Measurements from ENCODE around the gene RNF212.
"Not testable (repeated sequence)": the region's sequence is repeated elsewhere in the genome, so short reads cannot be mapped to it uniquely, and the experiment has no call there.

The RNF212 gene

GRCh38 chr4:1113311-1114009, at the start of gene RNF212:
Gene RNF212 (minus strand): TSS chr4:1113564. CDS start chr4:1113464, 100 bp downstream.
- DNase-seq, result peak; percentile 38

GRCh38 chr4:1160351-1160750, 47.0 kb upstream of the RNF212 start:
- no peak for DNase-seq

GRCh38 chr4:1156069-1156468, 42.7 kb upstream of the RNF212 start:
- no peak for DNase-seq

- DNase-seq, result no peak
Observed at GRCh38 chr4:1155314-1155713, 42.0 kb upstream of the RNF212 start.

- no peak for DNase-seq
Observed at GRCh38 chr4:1154523-1155182, 41.3 kb upstream of the RNF212 start.

- no peak for DNase-seq
Observed at GRCh38 chr4:1154126-1154522, 40.8 kb upstream of the RNF212 start.

DNA sequence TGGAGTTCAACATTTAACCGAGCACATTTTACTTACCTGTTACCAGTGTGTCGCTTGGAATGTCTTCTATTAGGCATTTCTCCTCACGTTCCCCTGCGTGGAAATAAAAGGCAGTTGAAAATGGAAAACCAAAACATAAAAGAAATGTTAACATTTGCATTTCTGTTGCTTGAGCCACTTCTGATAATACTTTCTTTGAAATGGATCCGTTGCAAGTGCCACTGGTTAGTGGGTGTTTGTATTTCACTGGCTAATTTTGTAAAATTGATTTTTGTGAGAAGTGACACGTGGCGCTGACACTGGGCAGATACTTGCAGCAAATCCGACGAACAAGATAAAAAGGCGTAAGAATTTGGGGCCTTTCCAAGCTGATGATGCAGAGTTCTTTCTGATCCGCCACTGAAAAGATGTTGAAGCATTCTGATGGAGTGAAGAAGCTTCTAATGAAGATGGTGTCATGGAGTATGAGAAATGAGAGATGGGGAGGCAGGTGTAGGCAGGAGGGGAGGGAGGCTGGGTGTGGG, 40.3 kb upstream of the RNF212 start:
- DNase-seq, result no peak

GRCh38 chr4:1152290-1152689, 38.9 kb upstream of the RNF212 start:
- no peak for DNase-seq

DNA sequence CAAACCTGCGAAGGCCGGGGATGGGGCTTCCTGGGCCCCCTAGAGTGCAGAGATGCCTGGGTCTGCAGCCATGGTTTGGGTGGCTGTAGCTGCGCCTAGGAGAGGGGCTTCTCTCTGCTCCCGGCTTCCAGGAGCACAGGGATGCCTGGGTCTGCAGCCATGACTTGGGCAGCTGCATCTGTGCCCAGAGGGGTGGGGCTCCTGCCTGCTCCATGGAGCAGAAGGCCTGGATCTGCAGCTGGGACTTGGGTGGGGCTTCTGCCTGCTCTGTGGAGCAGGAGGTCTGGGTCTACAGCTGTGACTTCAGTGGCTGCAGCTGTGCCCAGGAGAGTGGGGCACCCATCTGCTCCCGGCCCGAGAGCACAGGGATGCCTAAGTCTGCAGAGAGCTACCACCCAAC, 38.2 kb upstream of the RNF212 start:
- DNase-seq, result no peak

GRCh38 chr4:1150875-1151274, 37.5 kb upstream of the RNF212 start:
- no peak for DNase-seq

DNA sequence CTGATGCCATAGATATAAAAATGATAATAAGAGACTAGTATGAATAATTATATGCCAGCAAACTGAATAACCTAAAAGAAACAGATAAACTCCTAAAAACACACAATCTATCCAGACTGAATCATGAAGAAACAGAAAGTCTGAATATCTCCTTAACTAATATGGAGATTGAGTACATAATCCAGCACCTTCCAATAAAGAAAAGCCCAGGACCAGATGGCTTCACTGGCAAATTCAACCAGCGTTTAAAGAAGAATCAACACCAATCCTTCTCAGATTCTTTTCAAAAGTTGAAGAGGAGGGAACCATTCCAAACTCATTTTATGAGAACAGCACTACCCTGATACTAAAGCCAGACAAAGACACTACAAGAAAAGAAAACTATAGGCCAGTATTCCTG, 26.5 kb upstream of the RNF212 start:
- no peak for DNase-seq

GRCh38 chr4:1137850-1138249, 24.5 kb upstream of the RNF212 start:
- DNase-seq, result no peak

- DNase-seq, result no peak
Observed at GRCh38 chr4:1137063-1137776, 23.9 kb upstream of the RNF212 start.

DNA sequence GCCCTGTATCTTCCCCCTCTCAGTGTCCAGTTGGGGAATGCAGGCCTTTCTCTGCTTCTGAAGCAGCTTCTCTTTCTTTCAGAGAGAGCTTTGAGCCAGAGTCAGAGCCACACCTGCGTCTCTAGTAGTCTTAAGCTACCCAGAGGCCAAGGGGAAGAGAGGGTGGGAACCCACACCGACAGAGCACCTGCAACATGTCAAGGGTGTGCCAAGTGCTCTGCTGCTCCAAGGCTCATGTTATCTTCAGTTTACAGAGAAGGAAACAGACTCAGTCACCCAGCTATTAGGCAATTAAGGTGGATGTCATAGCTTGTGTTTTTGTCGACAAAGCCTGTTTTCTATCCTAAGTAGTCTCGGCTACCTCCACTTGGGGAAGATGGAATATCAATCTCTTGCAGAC, 22.7 kb upstream of the RNF212 start:
- no peak for DNase-seq

DNA sequence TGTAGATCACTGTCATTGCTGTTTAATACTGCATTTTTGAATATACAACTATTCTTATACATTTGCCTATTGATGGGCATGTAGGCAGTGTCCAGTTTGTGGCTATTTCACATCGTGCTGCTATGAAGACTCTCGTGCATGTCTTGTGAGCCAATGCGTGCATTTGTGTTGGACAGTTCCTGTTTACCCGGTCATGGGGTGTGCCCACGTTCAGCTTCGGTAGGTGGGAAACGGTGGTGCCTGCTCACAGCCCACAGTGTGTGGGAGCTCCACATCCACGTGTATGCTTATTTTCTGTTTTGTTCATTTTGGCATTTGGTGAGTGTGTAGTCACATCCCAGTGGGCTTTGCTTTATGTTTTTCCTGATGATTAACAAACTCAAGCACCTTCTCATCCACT, 19.7 kb upstream of the RNF212 start:
- no peak for DNase-seq

DNA sequence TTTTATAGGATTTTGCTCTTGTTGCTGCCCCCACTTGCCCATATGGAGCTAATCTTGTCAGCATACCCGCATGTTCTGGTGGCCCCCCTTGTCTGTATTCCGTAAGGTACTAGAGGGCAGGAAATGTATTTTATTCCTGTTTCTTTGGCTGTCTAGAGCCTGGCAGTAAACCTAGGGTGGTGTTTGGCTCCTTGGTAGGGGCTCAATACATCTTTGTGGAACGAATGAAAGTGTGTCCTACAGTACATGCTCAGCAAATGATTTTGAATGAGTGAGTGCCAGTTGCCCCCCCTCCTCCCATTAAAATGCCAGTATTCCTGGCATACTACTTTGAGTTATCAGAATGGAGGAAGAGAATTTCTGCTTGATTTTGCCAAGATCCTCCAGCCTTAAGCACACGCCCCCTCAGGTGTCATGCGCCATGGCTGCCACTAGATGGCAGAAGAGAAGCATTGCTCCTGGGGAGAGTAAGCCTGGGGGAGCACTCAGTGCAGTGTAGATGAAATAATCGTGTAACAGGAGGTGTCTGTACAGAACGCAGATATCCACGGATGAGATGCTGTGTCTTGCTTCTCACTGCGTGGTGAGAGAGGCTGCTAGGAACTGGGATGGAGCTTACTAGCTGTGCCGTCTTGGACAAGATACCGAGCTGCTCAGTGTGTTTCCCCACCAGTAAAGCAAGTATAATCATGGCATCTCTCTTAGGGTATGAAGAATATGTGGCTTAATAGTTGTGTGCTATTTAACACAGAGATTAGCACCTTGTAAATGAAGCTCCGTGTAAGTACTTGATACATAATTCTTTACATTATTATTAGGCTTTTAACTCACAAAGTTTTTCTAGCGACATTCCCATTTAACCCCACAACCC, 17.2 kb upstream of the RNF212 start:
- peak; percentile 69 for DNase-seq

GRCh38 chr4:1126506-1126905, 13.1 kb upstream of the RNF212 start:
- DNase-seq, result no peak

- not testable (repeated sequence) for DNase-seq
Observed at GRCh38 chr4:1125466-1125865, 12.1 kb upstream of the RNF212 start.

- DNase-seq, result no peak
Observed at GRCh38 chr4:1124818-1125217, 11.5 kb upstream of the RNF212 start.

DNA sequence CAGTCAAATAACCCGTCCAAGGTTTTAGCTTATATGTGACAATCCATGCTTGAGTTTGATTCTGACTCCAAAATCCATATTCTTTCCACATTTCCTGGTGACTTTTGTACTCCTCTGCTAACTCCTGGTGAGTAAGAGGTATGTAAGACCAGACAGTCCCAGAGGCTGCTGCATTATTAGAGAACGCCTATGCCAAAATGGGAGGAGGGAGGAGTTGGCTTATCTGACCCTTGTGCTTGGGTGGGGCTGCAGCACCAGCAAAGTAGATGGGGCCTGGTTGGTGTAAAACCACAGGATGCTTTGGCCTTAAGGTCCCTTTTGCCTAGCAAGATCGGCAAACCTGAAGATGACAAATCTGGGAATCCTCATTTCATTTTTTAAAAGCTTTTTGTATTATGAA, 9.1 kb upstream of the RNF212 start:
- no peak for DNase-seq

GRCh38 chr4:1116838-1117237, 3.5 kb upstream of the RNF212 start:
- DNase-seq, result no peak

- no peak for DNase-seq
Observed at GRCh38 chr4:1115528-1116293, 2.3 kb upstream of the RNF212 start.
